Endothelial cell of umbilical vein (primary cell): ENCODE data around the gene THSD7A. TPM values are rescaled to one million over a fixed set of nuclear protein-coding genes. Genes with fewer than 3 reads are reported as not detected.

ENCODE experiments used
- BruUV-seq: library from RNA; stranded (reverse); fragments of 400-500 nt; replicated peaks from 2 replicates; lab custom pipeline; 2021; lab: Mats Ljungman, UMichigan
- CTCF ChIA-PET: fragments of 300-600, 350-600 bp; sonication (Branson Sonifier 250); formaldehyde crosslinking; loops from one replicate; lab custom pipeline; 2021; ENCODE audit warnings: antibody characterized with exemption, inconsistent platforms; lab: Charles Lee
- POLR2A ChIA-PET: fragments of 300-600, 350-600 bp; sonication (Branson Sonifier 250); formaldehyde crosslinking; loops from one replicate; lab custom pipeline; 2021; ENCODE audit warnings: antibody characterized with exemption, inconsistent platforms; lab: Charles Lee
- DNase-seq: peaks from one replicate; pipeline ENCODE4 v3.0.0-alpha.2; 2011; ENCODE audit warnings: low read depth, low spot score
- FAIRE-seq: peaks from 2 replicates; lab custom pipeline; 2011; peaks lifted over from hg19 to GRCh38; lab: Jason Lieb, UNC
- H2AFZ ChIP-seq: 2 replicates; pipeline ENCODE4 v1.6.0; 2012; ENCODE audit warnings: low read depth, low read length, control low read depth, inconsistent platforms
- H3K27ac ChIP-seq: 2 replicates; pipeline ENCODE4 v1.5.1; 2011; ENCODE audit warnings: low read depth, mild to moderate bottlenecking, control low read depth, low read length, moderate library complexity; ENCODE audit not compliant: insufficient read depth
- H3K27me3 ChIP-seq, 2 experiments: 2 replicates each; pipeline versions ENCODE4 v1.6.0 to v1.6.1; 2011; ENCODE audit warnings: low read length in 2 of 2, mixed read lengths in 1 of 2; ENCODE audit not compliant: control insufficient read depth in 2 of 2, insufficient read depth in 2 of 2
- H3K36me3 ChIP-seq, 2 experiments: 2 replicates in 1 of 2; 3 replicates in 1 of 2; pipeline ENCODE4 v1.5.1; 2011; ENCODE audit warnings: low read length in 2 of 2, mild to moderate bottlenecking in 1 of 2, moderate library complexity in 1 of 2; ENCODE audit not compliant: control insufficient read depth in 2 of 2, insufficient read depth in 2 of 2; ENCODE audit errors: extremely low read depth in 1 of 2
- H3K4me1 ChIP-seq: 3 replicates; pipeline ENCODE4 v1.5.1; 2011; ENCODE audit warnings: mild to moderate bottlenecking, low read length; ENCODE audit not compliant: control insufficient read depth, insufficient read depth; ENCODE audit errors: extremely low read depth
- H3K4me2 ChIP-seq: 2 replicates; pipeline ENCODE4 v1.6.1; 2011; ENCODE audit warnings: low read length, control low read depth, mixed read lengths; ENCODE audit not compliant: insufficient read depth
- H3K4me3 ChIP-seq, 3 experiments: fragments of 200-600 bp in 1 of 3; sonication (generic), shearing (Covaris generic) in 1 of 3; replicated peaks in 1 of 3; 2 replicates each; pipeline ENCODE4 v1.5.1; 2011 to 2016; ENCODE audit warnings: control low read depth in 3 of 3, low read length in 3 of 3, mild to moderate bottlenecking in 2 of 3, inconsistent platforms in 1 of 3, low read depth in 1 of 3, moderate library complexity in 1 of 3; ENCODE audit not compliant: insufficient read depth in 1 of 3
- H3K79me2 ChIP-seq: 2 replicates; pipeline ENCODE4 v1.6.0; 2012; ENCODE audit warnings: low read length, inconsistent platforms; ENCODE audit not compliant: control insufficient read depth, insufficient read depth
- H3K9ac ChIP-seq: replicated peaks from 2 replicates; pipeline ENCODE3; 2011; ENCODE audit warnings: low read length, control low read depth; ENCODE audit not compliant: insufficient read depth; ENCODE audit errors: extremely low read depth
- H3K9me1 ChIP-seq: replicated peaks from 3 replicates; pipeline ENCODE4 v1.6.0; 2011; ENCODE audit warnings: mild to moderate bottlenecking, low read length; ENCODE audit not compliant: control insufficient read depth, insufficient read depth; ENCODE audit errors: extremely low read depth
- H3K9me3 ChIP-seq: replicated peaks from 2 replicates; pipeline ENCODE4 v1.5.1; 2012; ENCODE audit warnings: low read length, inconsistent platforms; ENCODE audit not compliant: control insufficient read depth, insufficient read depth
- H4K20me1 ChIP-seq: replicated peaks from 2 replicates; pipeline ENCODE3; 2011; ENCODE audit warnings: mild to moderate bottlenecking, low read length; ENCODE audit not compliant: control insufficient read depth, insufficient read depth; ENCODE audit errors: extremely low read depth
- EZH2 ChIP-seq: IDR thresholded peaks from 2 replicates; pipeline ENCODE4 v1.6.1; 2012; ENCODE audit warnings: borderline replicate concordance, low read depth, mild to moderate bottlenecking, moderate library complexity, low read length, inconsistent platforms; ENCODE audit not compliant: severe bottlenecking
- FOS ChIP-seq: IDR thresholded peaks from 2 replicates; pipeline ENCODE4 v1.6.1; 2011; ENCODE audit warnings: mild to moderate bottlenecking, low read length, moderate library complexity, borderline replicate concordance; ENCODE audit not compliant: insufficient read depth
- GATA2 ChIP-seq: IDR thresholded peaks from 2 replicates; pipeline ENCODE4 v1.7.0; 2011; ENCODE audit warnings: low read depth, mild to moderate bottlenecking, moderate library complexity, mixed read lengths, low read length; ENCODE audit not compliant: insufficient read length, insufficient read depth
- JUN ChIP-seq: IDR thresholded peaks from 2 replicates; pipeline ENCODE4 v1.6.1; 2011; ENCODE audit warnings: borderline replicate concordance, low read depth; ENCODE audit not compliant: insufficient read length, insufficient read depth
- MYC ChIP-seq: IDR thresholded peaks from one replicate; pipeline ENCODE4 v1.6.1; 2011; ENCODE audit warnings: mild to moderate bottlenecking, low read depth, low read length
- POLR2A ChIP-seq: IDR thresholded peaks from 2 replicates; pipeline ENCODE4 v1.6.1; 2012; ENCODE audit warnings: low read depth, mild to moderate bottlenecking, control low read depth, low read length
- POLR2AphosphoS5 ChIP-seq: IDR thresholded peaks from 2 replicates; pipeline ENCODE4 v1.6.1; 2012; ENCODE audit warnings: low read depth, mild to moderate bottlenecking, control low read depth, low read length, moderate library complexity; ENCODE audit not compliant: insufficient read depth
- dilution Hi-C: fragments of 300-500 bp; cut with MboI; formaldehyde crosslinking; loops from one replicate; pipeline ENCODE4 v1.15.0; 2019; ENCODE audit warnings: low sequenced_read_pairs; ENCODE audit not compliant: extremely low pct_ligation_motif_present
- intact Hi-C: fragments of 100-400 bp; cut with micrococcal nuclease; formaldehyde crosslinking; loops from one replicate; pipeline ENCODE4 v1.10.0; 2022
- polyA plus RNA-seq, 4 experiments: library from polyadenylated mRNA; depleted of rRNA in 3 of 4; stranded (reverse) in 3 of 4; unstranded in 1 of 4; fragments of >200 nt; gene quantifications; 2 replicates each; pipeline versions ENCODE4 v1.2.1 to v1.2.3, GENCODE V29; 2011 to 2012; ENCODE audit warnings: missing spikeins in 1 of 4
- total RNA-seq: library from RNA; stranded (reverse); gene quantifications from 2 replicates; pipeline ENCODE4 v1.2.3, GENCODE V29; 2021
- TF ChIP-seq, protein P1 (sequence below), 2 donors: IDR thresholded peaks; 1 replicate in 1 of 2; 2 replicates in 1 of 2; pipeline ENCODE4 v1.5.1; 2011; ENCODE audit warnings: low read length in 2 of 2, mild to moderate bottlenecking in 2 of 2, moderate library complexity in 2 of 2, control low read depth in 1 of 2, inconsistent platforms in 1 of 2, low read depth in 1 of 2; ENCODE audit not compliant: insufficient read depth in 1 of 2; ENCODE audit errors: extremely low read depth in 1 of 2
- TF ChIP-seq, protein P2 (sequence below): IDR thresholded peaks from 2 replicates; pipeline ENCODE4 v1.6.1; 2011; ENCODE audit not compliant: insufficient read depth, insufficient read length

THSD7A gene
- total and polyA plus RNA-seq, 2 donors (not counting 3 experiments of a cell fraction or from before 2014, with no cell fraction given): 3.3 to 12.7 TPM

DNA sequence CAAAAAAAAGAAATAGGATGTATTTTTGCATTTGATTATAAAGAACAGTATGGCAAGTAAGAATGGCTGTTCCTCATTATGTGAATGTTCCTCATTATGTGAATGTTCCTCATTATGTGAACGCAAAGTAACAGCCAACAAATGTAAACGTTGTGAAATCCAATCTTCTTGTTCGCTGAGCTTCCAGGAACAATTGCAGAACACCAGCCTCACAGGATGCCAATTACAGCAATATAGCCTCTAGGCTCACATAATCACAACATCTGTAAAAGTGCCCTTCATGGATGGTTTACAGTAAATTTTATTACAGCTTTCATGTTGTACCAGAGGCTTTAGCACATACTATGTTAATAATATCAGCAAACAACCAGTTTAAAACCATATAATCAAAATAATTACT, 71.6 kb downstream of the THSD7A start:
- no peak overlapping the region for H3K4me3 ChIP-seq
- H3K4me1 ChIP-seq: no peaks in the 10 kb centered on the region
- ChIA-PET POLR2A (no interaction called here), CTCF (no interaction called here)
- FAIRE-seq (no peak), DNase-seq (no peak)
- no peaks in the 10 kb centered on the region for H3K79me2 ChIP-seq
- intact Hi-C loops: no loop called here
- no peak overlapping the region for H2AFZ ChIP-seq
- H3K36me3 ChIP-seq: no peaks in the 10 kb centered on the region
- TF ChIP-seq FOS: no peak
- TF ChIP-seq POLR2A: no peak
- TF ChIP-seq, protein P1, sequence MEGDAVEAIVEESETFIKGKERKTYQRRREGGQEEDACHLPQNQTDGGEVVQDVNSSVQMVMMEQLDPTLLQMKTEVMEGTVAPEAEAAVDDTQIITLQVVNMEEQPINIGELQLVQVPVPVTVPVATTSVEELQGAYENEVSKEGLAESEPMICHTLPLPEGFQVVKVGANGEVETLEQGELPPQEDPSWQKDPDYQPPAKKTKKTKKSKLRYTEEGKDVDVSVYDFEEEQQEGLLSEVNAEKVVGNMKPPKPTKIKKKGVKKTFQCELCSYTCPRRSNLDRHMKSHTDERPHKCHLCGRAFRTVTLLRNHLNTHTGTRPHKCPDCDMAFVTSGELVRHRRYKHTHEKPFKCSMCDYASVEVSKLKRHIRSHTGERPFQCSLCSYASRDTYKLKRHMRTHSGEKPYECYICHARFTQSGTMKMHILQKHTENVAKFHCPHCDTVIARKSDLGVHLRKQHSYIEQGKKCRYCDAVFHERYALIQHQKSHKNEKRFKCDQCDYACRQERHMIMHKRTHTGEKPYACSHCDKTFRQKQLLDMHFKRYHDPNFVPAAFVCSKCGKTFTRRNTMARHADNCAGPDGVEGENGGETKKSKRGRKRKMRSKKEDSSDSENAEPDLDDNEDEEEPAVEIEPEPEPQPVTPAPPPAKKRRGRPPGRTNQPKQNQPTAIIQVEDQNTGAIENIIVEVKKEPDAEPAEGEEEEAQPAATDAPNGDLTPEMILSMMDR (IDR thresholded peaks at IDR 0.05; ENCODE audit: extremely low read depth in 1 of 2, insufficient read depth in 1 of 2, low read depth in 1 of 2, low read length in 2 of 2): no peak
- TF ChIP-seq GATA2: no peak
- TF ChIP-seq POLR2AphosphoS5: no peak
- TF ChIP-seq JUN: no peak
- no peak for TF ChIP-seq MYC
- TF ChIP-seq, protein P2, sequence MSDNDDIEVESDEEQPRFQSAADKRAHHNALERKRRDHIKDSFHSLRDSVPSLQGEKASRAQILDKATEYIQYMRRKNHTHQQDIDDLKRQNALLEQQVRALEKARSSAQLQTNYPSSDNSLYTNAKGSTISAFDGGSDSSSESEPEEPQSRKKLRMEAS: no peak
- no peak for TF ChIP-seq EZH2
- dilution Hi-C loops: no loop called here
- H3K9ac ChIP-seq: no peak overlapping the region
- no peak overlapping the region for H3K27ac ChIP-seq
- no peaks in the 10 kb centered on the region for H3K9me1 ChIP-seq
- no peaks in the 10 kb centered on the region for H3K27me3 ChIP-seq
- no peak overlapping the region for H3K4me2 ChIP-seq
- H3K9me3 ChIP-seq: no peaks in the 10 kb centered on the region
- no peaks in the 10 kb centered on the region for H4K20me1 ChIP-seq
- BruUV-seq: no TSS peak
